GM21528 (cell line): Measurements from ENCODE around the gene POU2AF1.
"Not testable (repeated sequence)": the region's sequence is repeated elsewhere in the genome, so short reads cannot be mapped to it uniquely, and the experiment has no call there.

Experiments used
- ATAC-seq: cut with Tn5 transposase; IDR thresholded peaks from one replicate; pipeline ENCODE4 v1.9.1; 2021; ENCODE audit warnings: mild to moderate bottlenecking, moderate library complexity; ENCODE audit not compliant: unreplicated experiment, low FRiP score

Gene POU2AF1

DNA sequence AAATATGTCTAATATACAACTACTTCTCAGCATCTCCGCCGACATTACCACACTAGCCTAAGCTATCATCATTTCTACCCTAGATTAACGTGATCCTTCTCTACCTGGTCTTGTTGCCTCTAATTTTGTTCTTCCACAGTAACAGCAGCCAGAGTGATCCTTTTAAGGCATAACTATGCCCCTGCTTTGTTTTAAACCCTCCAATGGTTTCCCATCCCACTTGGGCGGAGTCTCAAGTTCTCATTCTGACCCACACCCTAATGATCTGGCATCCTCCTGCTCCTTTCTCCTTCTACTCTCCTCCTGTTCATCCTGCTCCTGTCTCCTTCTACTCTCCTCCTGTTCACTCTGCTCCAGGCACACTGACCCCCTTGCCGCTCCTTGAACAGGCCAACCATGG, 31.9 kb upstream of the POU2AF1 start:
- ATAC-seq, result no peak

DNA sequence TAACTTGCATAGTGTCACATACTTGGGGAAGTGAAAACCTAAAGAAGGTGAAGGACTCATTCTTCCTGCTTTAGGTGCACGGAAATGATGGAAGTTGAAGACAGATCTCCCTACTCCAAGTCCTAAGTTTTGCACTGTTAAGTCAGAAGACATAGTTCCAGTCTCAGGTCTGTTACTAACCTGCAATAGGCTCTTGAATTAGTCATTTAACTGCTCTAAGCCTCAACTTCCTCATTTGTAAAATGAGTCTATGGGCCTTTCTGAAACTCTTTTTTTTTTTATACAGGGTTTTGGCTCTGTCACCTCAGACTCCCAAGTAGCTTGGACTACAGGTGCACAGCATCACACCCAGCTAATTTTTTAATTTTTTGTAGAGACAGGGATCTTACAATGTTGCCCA, 30.8 kb upstream of the POU2AF1 start:
- peak; percentile 66 for ATAC-seq

DNA sequence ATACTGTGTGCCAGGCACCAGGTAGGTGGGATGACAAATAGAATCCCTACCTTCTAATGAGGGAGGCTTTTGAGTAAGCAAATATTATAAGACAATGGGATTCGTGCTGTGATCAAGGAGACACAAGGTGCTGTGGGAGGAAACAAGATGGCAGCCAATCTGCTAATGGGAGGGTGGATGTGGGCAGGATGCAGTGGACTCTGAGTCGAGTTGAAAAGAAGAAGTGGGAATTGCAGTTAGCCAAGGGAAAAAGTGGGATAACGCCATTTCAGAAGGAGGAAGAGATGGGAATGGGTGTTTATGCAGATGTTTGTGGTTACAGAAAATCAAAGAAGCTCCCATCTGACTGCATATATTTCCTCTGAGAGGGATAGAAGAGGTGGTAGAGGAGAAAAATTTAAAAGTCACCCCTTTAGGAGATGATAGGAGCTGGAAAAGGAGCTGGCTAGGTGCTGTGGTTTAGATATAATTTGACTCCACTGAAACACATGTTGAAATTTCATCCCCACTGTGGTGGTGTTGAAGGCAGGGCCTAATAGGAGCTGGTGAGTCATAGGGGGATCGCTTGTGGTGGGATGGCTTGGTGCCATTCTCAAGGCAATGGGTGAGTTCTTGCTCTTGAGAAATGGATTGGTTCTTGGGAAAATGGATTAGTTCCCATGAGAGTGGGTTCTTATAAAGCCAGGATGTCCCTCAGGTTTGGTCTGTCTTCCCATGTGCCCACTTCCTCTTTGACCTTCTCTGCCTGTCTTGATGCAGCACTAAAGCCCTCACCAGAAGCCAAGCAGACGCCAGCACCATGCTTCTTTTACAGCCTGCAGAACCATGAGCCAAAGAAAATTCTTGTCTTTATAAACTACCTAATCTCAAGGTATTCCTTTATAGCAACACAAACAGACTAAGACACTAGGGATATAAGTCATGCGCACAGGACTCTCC, 30.0 kb upstream of the POU2AF1 start:
- peak; percentile 42 for ATAC-seq

DNA sequence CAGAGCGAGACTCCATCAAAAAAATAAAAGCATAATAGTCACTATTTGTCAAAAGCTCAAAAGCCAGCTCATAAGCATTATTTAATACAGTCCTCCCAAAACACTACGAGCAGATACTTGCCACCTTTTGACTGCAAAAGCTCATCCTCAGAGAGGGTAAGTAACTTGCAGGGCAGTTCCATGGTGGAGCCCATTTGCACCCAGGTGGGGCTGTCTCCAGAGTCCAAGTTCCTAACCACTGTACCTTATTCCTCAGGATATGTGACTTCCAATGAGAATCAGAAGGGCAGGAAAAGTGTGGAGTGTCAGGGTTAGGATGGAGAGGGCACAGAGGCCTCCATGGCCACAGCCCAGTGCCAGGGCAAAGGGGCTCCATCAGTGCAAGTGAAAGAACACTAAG, 28.6 kb upstream of the POU2AF1 start:
- no peak for ATAC-seq

DNA sequence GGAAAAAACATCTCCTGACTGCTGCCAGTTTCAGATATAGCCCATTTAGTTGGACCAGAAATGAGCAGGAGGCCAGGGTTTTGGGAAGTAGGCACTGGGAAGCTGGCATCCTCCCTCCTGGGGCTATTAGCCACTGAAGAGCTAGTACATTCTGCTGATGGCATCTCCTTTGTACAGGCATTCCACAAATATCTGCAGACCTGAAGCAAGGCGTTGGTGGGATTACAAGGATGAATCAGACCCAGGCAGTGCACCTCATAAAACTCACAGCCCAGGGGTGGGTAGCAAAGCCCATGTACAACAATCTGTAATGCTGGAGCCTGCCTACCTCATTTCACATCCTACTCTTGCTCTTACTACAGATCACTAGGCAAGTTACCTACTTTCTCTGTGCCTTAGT, 27.5 kb upstream of the POU2AF1 start:
- no peak for ATAC-seq

DNA sequence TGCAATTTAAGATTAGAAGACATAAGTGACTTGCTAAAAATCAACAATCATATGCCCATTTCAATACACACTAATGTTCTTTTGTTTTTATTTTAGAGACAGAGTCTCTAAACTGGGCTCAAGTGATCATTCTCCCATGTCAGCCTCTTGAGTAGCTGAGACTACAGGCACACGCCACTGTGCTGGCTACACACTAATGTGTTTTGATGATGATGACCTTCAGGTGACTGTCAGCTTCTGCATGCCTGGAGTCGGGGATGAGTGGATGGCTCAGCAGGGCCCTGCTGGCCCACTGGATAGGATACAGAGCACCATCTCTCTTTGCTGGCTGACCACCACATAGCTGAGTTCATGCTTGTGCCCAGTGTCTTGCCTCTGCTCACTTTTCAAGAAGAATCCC, 27.0 kb upstream of the POU2AF1 start:
- no peak for ATAC-seq

DNA sequence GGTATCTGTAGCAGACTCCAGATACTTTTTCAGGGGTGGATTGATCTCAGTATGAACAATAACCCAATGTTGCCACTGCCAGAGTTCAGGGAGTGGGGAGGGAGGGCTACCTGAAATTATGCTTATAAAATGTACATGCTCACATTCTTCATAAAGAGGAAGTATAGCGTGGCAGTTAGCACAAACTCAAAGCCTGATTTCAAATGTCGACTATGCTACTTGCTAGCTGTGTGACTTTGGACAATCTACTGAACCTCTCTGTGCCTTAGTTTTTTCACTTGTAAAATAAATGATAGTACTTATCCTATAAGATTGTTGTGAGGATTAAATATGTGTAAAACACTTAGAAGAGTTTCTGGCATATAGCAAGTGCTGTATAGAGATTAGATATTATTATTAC, 26.5 kb upstream of the POU2AF1 start:
- no peak for ATAC-seq

DNA sequence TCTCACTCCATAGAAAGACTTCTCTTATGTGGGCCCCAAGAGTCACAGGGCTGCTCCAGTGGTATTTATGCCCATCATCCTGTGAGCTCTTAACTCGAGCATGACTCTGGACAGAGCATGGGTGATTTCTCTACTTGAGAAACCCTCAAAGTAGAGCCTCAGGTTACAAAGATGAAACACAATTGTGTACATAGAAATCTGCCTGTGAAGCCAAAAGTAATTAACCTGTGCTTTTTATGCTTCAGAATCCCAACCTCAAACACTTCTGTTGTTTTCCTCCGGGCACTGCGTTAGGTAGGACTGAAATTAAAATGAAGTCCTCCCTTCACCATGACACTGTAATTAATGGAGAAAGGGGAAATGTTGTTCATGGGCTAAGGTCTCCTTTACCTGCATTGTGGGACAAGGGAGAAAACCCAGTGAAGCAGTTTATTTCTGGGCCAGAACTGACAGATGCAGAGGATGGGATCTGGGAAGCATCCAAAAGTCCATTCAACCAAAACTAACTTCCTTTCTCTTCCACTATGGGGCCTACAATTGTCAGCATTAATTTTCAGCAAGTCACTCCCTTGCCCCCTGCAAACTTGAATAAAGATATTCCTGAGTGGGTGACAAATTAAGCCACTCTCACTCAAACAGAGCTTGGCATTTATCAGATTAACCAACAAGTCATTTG, 24.1 kb upstream of the POU2AF1 start:
- no peak for ATAC-seq

DNA sequence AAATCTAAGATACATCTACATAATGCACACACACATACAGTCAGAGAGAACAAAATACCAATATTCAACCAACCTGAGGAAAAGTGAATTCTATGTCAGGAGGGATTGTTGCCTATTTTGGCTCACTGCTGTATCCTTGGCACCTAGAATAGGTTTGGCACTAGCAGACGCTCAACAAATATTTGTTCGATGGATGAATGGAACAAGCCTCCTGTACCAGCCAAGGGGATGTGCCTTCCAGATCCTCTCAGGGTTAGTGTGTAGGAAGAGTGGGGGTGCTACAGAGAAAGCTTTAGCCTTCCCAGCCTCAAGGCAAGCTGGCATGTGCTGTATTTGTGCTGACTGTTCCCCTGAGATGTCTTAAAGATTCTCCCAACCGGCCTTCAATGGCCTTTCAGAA, 23.3 kb upstream of the POU2AF1 start:
- ATAC-seq, result no peak

DNA sequence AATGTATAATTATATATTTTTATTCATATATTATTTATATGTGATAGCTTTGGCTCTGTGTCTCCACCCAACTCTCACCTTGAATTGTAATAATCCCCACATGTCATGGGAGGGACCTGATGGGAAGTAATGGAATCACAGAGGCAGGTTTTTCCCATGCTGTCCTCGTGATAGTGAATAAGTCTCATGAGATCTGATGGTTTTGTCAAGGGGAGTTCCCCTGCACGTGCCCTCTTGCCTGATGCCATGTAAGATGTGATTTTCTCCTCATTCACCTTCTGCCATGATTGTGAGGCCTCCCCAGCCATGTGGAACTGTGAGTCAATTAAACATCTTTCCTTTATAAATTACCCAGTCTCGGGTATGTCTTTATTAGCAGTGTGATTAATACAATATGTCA, 22.9 kb upstream of the POU2AF1 start:
- not testable (repeated sequence) for ATAC-seq

DNA sequence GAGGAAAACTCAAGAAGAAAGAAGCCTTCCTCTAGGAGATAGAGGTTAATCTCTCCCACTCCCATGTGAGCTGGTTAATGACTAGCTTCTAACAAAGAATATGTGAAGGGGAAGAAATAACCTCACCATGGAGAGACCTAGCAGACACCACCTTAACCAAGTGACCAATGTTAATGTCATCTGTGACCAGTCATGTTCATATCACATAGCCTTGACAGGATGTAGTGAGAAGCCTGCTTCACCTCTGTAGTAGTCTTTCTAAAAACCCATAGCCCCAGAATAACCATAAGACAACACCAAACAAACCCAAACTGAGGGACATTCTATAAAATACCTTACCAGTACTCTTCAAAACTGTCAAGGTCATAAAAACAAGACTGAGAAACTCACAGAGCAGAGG, 21.5 kb upstream of the POU2AF1 start:
- no peak for ATAC-seq

DNA sequence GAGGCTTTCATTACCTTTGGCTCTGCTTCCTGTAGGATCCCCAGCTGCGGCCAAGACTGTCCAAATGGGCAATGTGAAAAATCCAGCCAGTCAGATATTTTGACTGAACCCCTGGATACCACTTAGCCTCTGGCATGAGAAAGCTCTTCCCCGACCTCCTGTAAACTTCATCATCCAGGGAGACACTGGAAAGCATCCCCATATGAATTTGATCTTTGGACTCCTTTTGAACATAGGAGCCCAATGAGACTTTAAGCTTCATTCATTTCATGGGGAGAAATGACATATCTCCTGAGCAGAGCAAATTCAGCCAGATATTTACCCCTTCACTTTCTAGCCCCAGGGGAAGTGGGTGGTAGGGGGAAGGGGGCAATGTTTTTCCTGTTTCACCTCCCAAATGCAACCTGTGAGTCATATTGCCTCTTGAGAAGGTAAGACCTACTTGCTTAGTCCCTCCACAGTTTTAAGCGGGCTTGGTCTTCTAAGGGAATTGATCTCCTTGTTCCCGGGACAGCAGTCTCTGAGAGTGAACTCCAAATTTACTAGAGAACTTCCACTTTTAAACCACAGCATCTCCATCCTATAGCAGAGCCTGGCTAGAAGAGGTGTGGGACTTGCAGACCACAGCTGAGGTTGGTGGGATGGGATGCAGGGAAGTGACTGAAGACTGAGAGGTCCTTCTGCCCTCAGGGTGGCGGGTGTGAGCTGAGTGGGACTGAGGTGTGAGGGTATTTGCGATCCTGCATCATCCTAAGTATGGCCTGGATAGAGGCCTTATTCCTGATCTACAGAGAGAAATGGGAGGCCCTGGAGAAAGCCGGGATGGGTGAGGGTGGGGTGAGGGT, 20.3 kb upstream of the POU2AF1 start:
- ATAC-seq, result peak; percentile 45

DNA sequence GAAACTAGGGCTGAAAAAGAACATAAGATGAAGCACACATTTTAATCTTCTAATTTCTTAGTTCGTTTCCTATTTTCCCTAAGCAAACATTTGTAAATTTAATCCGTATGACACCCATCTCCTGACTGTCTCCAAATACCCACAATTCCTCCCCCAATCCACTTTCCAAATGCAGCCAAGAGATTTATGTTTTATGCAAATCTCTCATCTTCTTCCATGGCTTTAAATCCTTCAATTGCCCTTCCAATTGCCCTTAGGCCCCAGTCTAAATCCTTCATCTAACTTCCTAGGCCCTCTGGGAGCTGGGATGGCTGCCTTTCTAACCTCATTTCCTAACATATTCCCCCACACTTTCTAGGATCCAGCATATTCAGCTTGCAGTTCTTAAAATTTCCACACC, 18.0 kb upstream of the POU2AF1 start:
- no peak for ATAC-seq

DNA sequence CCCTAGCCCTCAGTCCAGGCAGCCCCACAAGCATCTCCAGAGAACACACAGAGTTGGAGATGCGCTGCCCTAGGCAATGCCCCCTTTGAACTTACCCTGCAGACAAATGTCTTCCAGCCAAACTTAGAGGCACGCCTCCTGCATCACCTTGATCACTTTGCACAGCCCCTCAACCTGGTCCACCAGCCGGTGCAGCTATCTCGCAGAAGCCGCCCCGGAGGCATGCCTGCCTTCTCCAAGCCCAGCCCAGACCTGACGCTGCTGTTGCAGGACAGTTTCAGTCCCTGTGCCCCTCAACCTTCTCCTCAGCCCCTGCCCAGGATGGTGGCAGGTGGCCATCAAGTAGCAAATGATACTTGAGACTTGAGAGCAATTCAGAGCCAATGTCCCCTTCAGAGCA, 16.7 kb upstream of the POU2AF1 start:
- ATAC-seq, result no peak

DNA sequence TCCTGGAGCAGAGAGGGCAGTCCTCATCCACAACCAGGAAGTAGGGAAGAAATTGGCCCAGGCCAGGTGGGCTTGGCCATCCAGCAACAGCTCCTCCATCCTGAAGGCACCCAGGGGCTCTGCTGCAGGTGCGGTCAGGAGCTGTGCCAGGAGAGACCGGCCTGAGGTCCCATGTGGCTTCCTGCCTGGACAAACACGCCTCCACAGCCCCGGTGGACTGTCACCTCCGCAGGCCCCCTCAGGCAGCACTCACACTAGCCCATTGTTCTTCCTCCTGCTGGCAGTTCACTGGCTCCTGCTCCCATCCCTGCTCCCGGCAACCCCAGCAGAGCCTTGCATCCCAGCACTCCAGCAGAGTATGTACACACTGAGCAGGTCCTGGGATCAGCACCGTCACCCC, 16.0 kb upstream of the POU2AF1 start:
- ATAC-seq, result no peak

DNA sequence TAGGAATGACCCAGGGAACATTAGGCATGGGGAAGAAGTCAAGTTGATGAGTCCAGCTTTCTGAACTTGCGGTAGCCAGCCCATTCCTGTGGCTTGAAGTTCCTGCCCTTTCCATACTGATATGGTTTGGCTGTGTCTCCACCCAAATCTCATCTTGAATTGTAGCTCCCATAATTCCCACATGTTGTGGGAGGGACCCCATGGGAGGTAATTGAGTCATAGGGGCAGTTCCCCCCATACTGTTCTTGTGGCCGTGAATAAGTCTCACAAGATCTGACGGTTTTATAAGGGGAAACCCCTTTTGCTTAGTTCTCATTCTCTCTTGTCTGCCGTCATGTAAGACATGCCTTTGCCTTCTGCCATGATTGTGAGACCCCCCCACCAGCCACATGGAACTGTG, 15.1 kb upstream of the POU2AF1 start:
- not testable (repeated sequence) for ATAC-seq

DNA sequence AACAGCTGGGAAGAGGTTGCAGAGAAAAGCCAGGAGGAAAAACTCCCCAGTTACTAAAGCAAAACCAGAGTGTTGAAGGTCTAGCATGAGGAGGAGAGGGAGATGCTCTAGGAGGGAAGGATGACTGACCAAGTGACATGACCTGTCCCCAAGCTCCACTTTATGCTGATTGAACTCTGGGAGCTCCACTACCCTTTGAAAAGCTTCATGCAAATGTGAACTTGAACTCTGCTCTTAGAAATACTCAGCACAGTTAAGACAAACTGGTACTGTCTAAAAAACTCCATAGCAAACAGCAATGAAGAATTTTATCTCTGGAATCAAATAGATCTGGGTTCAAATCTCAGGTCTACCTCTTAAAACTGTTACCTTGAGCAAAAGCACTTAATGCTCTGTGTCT, 14.5 kb upstream of the POU2AF1 start:
- no peak for ATAC-seq

DNA sequence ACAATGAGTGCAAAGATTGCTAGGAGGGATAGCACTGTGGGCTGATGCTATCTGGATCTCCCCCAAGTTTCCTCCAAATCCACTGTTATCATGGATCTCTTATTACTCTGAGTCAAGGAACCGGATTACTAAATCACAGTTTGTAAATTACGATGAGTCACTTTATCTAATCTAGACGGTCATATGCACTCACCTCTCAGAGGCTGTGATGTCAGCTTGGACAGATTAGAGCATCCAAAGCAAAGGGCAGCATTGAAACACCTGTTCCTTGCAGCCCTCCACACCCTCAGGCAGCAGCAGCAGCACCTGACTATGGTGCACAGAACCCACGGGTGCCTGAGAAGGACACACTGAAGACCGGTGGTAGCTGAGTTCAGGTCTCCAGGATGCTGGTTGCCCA, 14.0 kb upstream of the POU2AF1 start:
- ATAC-seq, result no peak

DNA sequence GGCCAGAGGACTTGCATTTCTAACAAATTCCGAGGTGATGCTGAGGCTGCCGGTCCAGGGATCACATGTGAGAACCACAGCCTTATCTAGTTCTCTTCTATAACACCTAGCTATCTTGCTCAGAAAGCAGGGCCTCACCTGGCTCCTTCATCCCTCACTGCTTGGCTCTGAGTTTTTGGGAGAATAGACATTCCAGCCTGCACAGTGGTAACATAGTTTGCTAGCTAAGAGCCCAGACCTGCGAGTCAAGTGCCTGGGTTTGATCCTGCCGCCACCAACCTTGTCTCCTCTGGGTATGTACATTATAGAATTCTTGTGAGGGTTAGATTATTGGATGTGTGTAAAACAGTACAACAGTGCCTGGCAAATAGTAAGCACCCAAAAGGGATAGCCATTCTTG, 13.5 kb upstream of the POU2AF1 start:
- ATAC-seq, result no peak

DNA sequence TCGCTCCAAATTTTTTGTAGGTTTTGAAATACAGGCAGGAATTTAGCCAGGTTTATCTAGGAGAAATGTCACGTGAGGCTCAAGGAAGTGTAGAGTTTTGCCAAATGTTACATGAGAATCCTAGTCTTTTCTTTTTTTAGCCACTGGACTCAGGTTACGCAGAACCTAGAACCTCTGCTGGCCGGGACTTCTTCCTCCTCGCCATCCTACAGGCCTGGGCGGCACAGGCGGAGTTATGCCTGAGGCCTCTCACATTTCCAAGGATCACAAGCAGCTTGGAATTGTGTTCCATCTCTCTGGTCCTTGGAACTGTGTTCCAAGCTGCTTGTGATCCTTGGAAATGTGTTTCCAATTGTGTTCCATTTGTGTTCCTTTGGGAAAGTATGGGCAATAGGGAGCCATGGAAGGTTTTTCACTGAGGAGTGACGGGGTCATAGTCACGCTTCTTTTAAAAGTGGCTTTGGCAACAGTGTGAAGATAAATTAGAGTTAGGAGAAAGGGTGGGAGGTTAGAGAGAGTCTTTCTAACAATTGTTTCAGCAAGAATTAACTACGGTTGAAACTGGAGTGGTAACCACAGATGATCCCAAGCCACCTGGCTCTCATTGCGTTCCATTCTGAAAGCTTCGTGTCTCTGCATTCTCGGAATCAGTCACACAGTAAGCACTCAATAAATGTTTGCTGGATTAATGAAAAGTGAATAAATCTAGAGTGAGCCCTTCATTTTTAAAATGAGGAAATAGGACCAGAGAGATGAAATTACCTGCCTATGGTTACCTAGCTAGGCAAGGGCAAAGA, 12.5 kb upstream of the POU2AF1 start:
- no peak for ATAC-seq
